ENCODE data around the gene APCDD1. TPM values are rescaled to one million over a fixed set of nuclear protein-coding genes. Genes with fewer than 3 reads are reported as not detected.

The APCDD1 gene
- total RNA-seq, 1 donor from 2014 or later = 1.9 TPM

DNA sequence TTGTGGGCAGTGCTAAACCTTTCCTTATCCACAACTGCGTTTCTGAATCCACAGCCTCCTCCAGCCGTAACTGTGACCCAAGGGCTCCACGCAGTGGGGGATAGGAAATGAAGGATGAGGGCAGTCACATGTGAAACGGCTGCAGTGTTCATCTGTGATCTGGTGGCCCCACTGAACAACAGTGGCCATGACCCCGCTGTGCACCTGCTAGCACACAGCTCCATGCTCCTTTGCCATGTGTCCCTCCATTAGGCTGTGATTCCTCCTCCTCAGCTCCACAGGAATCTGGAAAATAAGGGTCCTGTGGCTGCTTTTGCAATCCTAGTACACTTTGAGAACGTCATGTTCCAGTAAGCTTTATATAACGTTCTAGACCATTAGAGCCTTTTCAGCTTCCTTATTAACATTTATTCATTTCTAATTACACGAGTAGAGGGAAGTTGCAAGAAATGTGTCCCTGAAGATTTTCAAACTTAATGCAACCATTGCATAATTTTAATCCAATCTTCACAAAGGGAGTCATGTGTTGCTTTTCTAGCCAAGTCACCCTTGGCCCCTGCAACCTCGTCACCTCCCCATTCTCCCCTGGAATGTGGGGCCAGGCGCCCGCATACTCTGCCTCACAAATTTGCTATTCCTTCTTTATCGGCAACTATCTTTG is 64.3 kb downstream of the APCDD1 start:
- Histone ChIP-seq H3K36me3 (no peaks in the 10 kb centered on the region), H3K27ac (no peak overlapping the region), H3K79me2 (ENCODE audit: low read depth) (no peaks in the 10 kb centered on the region), H2AFZ (replicated peaks) (no peak overlapping the region), H4K20me1 (ENCODE audit: low read depth) (no peaks in the 10 kb centered on the region), H3K9me3 (ENCODE audit: low read depth) (no peaks in the 10 kb centered on the region), H3K4me3 (no peak overlapping the region), H3F3A (ENCODE audit: low read depth) (no peaks in the 10 kb centered on the region), H3K4me1 (no peaks in the 10 kb centered on the region), H3K27me3 (peaks cover 5% of the 10 kb centered on the region), H3K9ac (no peak overlapping the region), H3K4me2 (no peak overlapping the region)
- TF ChIP-seq EZH2phosphoT487 (IDR thresholded peaks at IDR 0.05) = no peak
- peak; percentile 39 for TF ChIP-seq CTCF (IDR thresholded peaks at IDR 0.05)
- peaks cover 3% of the 10 kb centered on the region for H3K27me3 Mint-ChIP-seq (ENCODE audit: insufficient read depth, low read depth)
- peaks cover 9% of the 10 kb centered on the region for H3K36me3 Mint-ChIP-seq
- peaks cover 38% of the 10 kb centered on the region for H3K4me1 Mint-ChIP-seq
- H3K4me3 Mint-ChIP-seq = no peak overlapping the region
- peak overlapping the region; percentile 65 for H3K27ac Mint-ChIP-seq
- H3K9me3 Mint-ChIP-seq = peaks cover 14% of the 10 kb centered on the region
- DNase-seq (ENCODE audit: low spot score) = peak; percentile 43

GRCh38 chr18:10519366-10519765 is 64.9 kb downstream of the APCDD1 start:
- peaks cover 14% of the 10 kb centered on the region for H3K9me3 Mint-ChIP-seq
- Histone ChIP-seq H2AFZ (replicated peaks) (no peak overlapping the region), H3K9ac (no peak overlapping the region), H3K4me3 (no peak overlapping the region), H3K36me3 (no peaks in the 10 kb centered on the region), H3K79me2 (ENCODE audit: low read depth) (no peaks in the 10 kb centered on the region), H3K27ac (no peak overlapping the region), H3K27me3 (peaks cover 5% of the 10 kb centered on the region), H3F3A (ENCODE audit: low read depth) (no peaks in the 10 kb centered on the region), H3K4me2 (no peak overlapping the region), H3K9me3 (ENCODE audit: low read depth) (no peaks in the 10 kb centered on the region), H4K20me1 (ENCODE audit: low read depth) (no peaks in the 10 kb centered on the region), H3K4me1 (no peaks in the 10 kb centered on the region)
- peak overlapping the region; percentile 65 for H3K27ac Mint-ChIP-seq
- no peak for TF ChIP-seq EZH2phosphoT487 (IDR thresholded peaks at IDR 0.05)
- no peak overlapping the region for H3K4me3 Mint-ChIP-seq
- peaks cover 34% of the 10 kb centered on the region for H3K4me1 Mint-ChIP-seq
- no peak for DNase-seq (ENCODE audit: low spot score)
- H3K36me3 Mint-ChIP-seq = peaks cover 9% of the 10 kb centered on the region
- H3K27me3 Mint-ChIP-seq (ENCODE audit: insufficient read depth, low read depth) = peaks cover 3% of the 10 kb centered on the region

- Mint-ChIP-seq H3K4me3 (no peak overlapping the region), H3K4me1 (peaks cover 37% of the 10 kb centered on the region), H3K27ac (no peak overlapping the region), H3K9me3 (peaks cover 14% of the 10 kb centered on the region), H3K27me3 (ENCODE audit: insufficient read depth, low read depth) (peaks cover 3% of the 10 kb centered on the region), H3K36me3 (peaks cover 9% of the 10 kb centered on the region)
- Histone ChIP-seq H3K27ac (no peak overlapping the region), H3K9ac (no peak overlapping the region), H3K79me2 (ENCODE audit: low read depth) (no peaks in the 10 kb centered on the region), H2AFZ (replicated peaks) (peak overlapping the region; percentile 77), H3K4me2 (no peak overlapping the region), H4K20me1 (ENCODE audit: low read depth) (no peaks in the 10 kb centered on the region), H3K9me3 (ENCODE audit: low read depth) (no peaks in the 10 kb centered on the region), H3F3A (ENCODE audit: low read depth) (no peaks in the 10 kb centered on the region), H3K27me3 (peaks cover 5% of the 10 kb centered on the region), H3K4me1 (no peaks in the 10 kb centered on the region), H3K4me3 (no peak overlapping the region), H3K36me3 (no peaks in the 10 kb centered on the region)
- TF ChIP-seq EZH2phosphoT487 (IDR thresholded peaks at IDR 0.05) (no peak), CTCF (IDR thresholded peaks at IDR 0.05) (peak; percentile 92)
- DNase-seq (ENCODE audit: low spot score) = peak; percentile 93
Observed at GRCh38 chr18:10519999-10520935, 65.8 kb downstream of the APCDD1 start.

GRCh38 chr18:10521566-10521965 is 67.1 kb downstream of the APCDD1 start:
- Mint-ChIP-seq H3K27ac (no peak overlapping the region), H3K4me1 (peaks cover 41% of the 10 kb centered on the region), H3K36me3 (peaks cover 4% of the 10 kb centered on the region), H3K4me3 (no peak overlapping the region), H3K9me3 (peaks cover 8% of the 10 kb centered on the region), H3K27me3 (ENCODE audit: insufficient read depth, low read depth) (peaks cover 3% of the 10 kb centered on the region)
- Histone ChIP-seq H3K4me1 (no peaks in the 10 kb centered on the region), H3K36me3 (no peaks in the 10 kb centered on the region), H3F3A (ENCODE audit: low read depth) (peaks cover 9% of the 10 kb centered on the region), H3K27me3 (peaks cover 5% of the 10 kb centered on the region), H3K9ac (no peak overlapping the region), H3K79me2 (ENCODE audit: low read depth) (peaks cover 4% of the 10 kb centered on the region), H3K4me2 (no peak overlapping the region), H3K4me3 (no peak overlapping the region), H3K27ac (no peak overlapping the region), H3K9me3 (ENCODE audit: low read depth) (no peaks in the 10 kb centered on the region), H2AFZ (replicated peaks) (no peak overlapping the region), H4K20me1 (ENCODE audit: low read depth) (no peaks in the 10 kb centered on the region)
- no peak for TF ChIP-seq EZH2 (IDR thresholded peaks at IDR 0.05)
- TF ChIP-seq CTCF (IDR thresholded peaks at IDR 0.05) = no peak
- no peak for TF ChIP-seq EZH2phosphoT487 (IDR thresholded peaks at IDR 0.05)
- DNase-seq (ENCODE audit: low spot score) = no peak

Measured in neural progenitor cell (in vitro differentiated cells).